Gastrocnemius medialis (tissue), 4 donors: ENCODE measurements around the gene C16orf54. TPM values are rescaled to one million over a fixed set of nuclear protein-coding genes. Genes with fewer than 3 reads are reported as not detected.
"Not testable (repeated sequence)": the region's sequence is repeated elsewhere in the genome, so short reads cannot be mapped to it uniquely, and the experiment has no call there.

Experiments used
- ATAC-seq, 2 donors: fragments of 150-250 bp; one replicate each; pipeline ENCODE4 v1.9.1; 2016
- DNase-seq, 2 donors: peaks; one replicate each; pipeline ENCODE4 v3.0.0-alpha.2; 2019
- H3K27ac ChIP-seq, 4 donors: fragments of 200-600 bp; sonication (generic); 1 replicate in 1 of 4; 2 replicates in 3 of 4; pipeline ENCODE4 v1.5.1; 2016 to 2018; ENCODE audit warnings: mild to moderate bottlenecking in 2 of 4, moderate library complexity in 1 of 4
- H3K27me3 ChIP-seq, 3 donors: fragments of 200-600 bp; sonication (generic) in 2 of 3; 1 replicate in 1 of 3; 2 replicates in 2 of 3; pipeline versions ENCODE4 v1.5.1 to v1.6.0; 2016 to 2019; ENCODE audit warnings: mild to moderate bottlenecking in 1 of 3, moderate library complexity in 1 of 3
- H3K36me3 ChIP-seq, 2 donors: fragments of 200-600 bp; sonication (generic) in 1 of 2; one replicate each; pipeline ENCODE4 v1.5.1; 2017 to 2018
- H3K4me1 ChIP-seq, 2 donors: fragments of 200-600 bp; sonication (generic) in 1 of 2; one replicate each; pipeline ENCODE4 v1.5.1; 2016 to 2017; ENCODE audit warnings: mild to moderate bottlenecking in 2 of 2
- H3K4me3 ChIP-seq, 4 donors: fragments of 200-600 bp; sonication (generic) in 3 of 4; 1 replicate in 1 of 4; 2 replicates in 3 of 4; pipeline ENCODE4 v1.5.1; 2016 to 2019; ENCODE audit warnings: mild to moderate bottlenecking in 2 of 4
- H3K9me3 ChIP-seq, 3 donors: fragments of 200-600 bp; sonication (generic) in 2 of 3; 1 replicate in 1 of 3; 2 replicates in 2 of 3; pipeline ENCODE4 v1.5.1; 2016 to 2019
- POLR2A ChIP-seq, 2 donors: fragments of 450-650 bp; IDR thresholded peaks; one replicate each; pipeline ENCODE4 v1.6.1; 2017; ENCODE audit warnings: antibody characterized with exemption in 2 of 2, mild to moderate bottlenecking in 2 of 2, moderate library complexity in 2 of 2
- in situ Hi-C, 4 donors: fragments of 200-750 bp; cut with MboI; loops; one replicate each; pipeline versions ENCODE4 v1.15.0 to v1.8.0; 2017; ENCODE audit warnings: low sequenced_read_pairs in 4 of 4
- intact Hi-C: fragments of 100-400 bp; cut with DNase I; formaldehyde crosslinking; loops from one replicate; pipeline ENCODE4 v1.15.1; 2023; ENCODE audit warnings: low total_unique reads
- total RNA-seq, 4 donors: library from RNA; depleted of rRNA; stranded (reverse); fragments of >200 nt; gene quantifications; one replicate each; pipeline versions ENCODE4 v1.1.0 to v1.2.3, GENCODE V29; 2016
- TF ChIP-seq, protein P1 (sequence below), 5 experiments: fragments of 450-650 bp in 3 of 5; fragments of 200-600 bp in 2 of 5; sonication (generic) in 2 of 5; IDR thresholded peaks in 4 of 5; conservative IDR thresholded peaks in 1 of 5; 1 replicate in 4 of 5; 2 replicates in 1 of 5; pipeline ENCODE4 v1.5.1; 2016 to 2019; ENCODE audit warnings: antibody characterized with exemption in 5 of 5, mild to moderate bottlenecking in 3 of 5, moderate library complexity in 3 of 5

Gene C16orf54
- total RNA-seq, 4 donors from 2014 or later = 0.26 to 0.31 TPM; not detected in 2

DNA sequence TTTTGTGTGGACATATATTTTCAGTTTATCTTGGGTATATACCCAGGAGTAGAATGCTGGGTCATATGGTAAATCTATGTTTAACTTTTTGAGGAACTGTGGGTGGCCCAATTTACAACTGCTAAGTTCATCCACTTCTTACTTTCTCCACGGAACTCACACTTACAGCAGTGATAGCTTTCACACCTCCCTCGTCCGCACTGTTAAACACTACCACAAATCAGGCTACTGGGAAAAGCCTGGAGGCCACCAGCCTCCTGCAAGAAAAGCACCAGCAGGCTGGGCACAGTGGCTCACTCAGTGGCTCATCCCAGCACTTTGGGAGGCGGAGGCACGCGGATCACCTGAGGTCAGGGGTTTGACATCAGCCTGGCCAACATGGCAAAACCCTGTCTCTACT is 17.5 kb upstream of the C16orf54 start:
- in situ Hi-C loops = no loop called here
- no peak overlapping the region for H3K27ac ChIP-seq
- H3K27me3 ChIP-seq = no peaks in the 10 kb centered on the region
- intact Hi-C loops = no loop called here
- no peaks in the 10 kb centered on the region for H3K36me3 ChIP-seq
- H3K9me3 ChIP-seq = no peaks in the 10 kb centered on the region
- TF ChIP-seq POLR2A (IDR thresholded peaks at IDR 0.05) = no peak
- TF ChIP-seq, protein P1, sequence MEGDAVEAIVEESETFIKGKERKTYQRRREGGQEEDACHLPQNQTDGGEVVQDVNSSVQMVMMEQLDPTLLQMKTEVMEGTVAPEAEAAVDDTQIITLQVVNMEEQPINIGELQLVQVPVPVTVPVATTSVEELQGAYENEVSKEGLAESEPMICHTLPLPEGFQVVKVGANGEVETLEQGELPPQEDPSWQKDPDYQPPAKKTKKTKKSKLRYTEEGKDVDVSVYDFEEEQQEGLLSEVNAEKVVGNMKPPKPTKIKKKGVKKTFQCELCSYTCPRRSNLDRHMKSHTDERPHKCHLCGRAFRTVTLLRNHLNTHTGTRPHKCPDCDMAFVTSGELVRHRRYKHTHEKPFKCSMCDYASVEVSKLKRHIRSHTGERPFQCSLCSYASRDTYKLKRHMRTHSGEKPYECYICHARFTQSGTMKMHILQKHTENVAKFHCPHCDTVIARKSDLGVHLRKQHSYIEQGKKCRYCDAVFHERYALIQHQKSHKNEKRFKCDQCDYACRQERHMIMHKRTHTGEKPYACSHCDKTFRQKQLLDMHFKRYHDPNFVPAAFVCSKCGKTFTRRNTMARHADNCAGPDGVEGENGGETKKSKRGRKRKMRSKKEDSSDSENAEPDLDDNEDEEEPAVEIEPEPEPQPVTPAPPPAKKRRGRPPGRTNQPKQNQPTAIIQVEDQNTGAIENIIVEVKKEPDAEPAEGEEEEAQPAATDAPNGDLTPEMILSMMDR (IDR thresholded peaks at IDR 0.05 in 4 of 5, conservative IDR thresholded peaks at IDR 0.05 in 1 of 5) = no peak
- H3K4me3 ChIP-seq = no peak overlapping the region
- H3K4me1 ChIP-seq = peaks cover 0 to 3% of the 10 kb centered on the region in 2 donors
- no peak for ATAC-seq
- no peak for DNase-seq

DNA sequence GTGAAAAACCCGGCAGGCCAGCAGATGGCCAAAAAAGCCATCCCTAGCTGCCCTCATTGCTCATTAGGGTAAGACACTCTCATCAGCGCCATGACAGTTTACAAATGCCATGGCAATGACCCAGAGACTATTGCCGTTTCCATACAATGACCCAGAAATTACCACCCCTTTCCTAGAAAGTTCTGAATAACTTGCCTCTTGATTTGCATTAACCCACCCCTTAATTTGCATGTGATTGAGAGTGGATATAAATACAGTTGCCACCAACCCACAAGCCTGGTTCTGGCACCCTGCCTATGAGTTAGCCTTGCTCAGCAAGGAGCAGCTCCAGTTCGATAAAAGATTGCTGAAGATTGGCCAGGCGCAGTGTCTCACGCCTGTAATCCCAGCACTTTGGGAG is 16.1 kb upstream of the C16orf54 start:
- Histone ChIP-seq H3K27me3 (no peaks in the 10 kb centered on the region), H3K27ac (no peak overlapping the region), H3K4me1 (peaks cover 0 to 3% of the 10 kb centered on the region in 2 donors), H3K9me3 (no peaks in the 10 kb centered on the region), H3K4me3 (no peak overlapping the region), H3K36me3 (no peaks in the 10 kb centered on the region)
- ATAC-seq = no peak
- in situ Hi-C loops (no loop called here), intact Hi-C loops (no loop called here)
- TF ChIP-seq, protein P1 (IDR thresholded peaks at IDR 0.05 in 4 of 5, conservative IDR thresholded peaks at IDR 0.05 in 1 of 5) = no peak
- TF ChIP-seq POLR2A (IDR thresholded peaks at IDR 0.05) = no peak
- no peak for DNase-seq

DNA sequence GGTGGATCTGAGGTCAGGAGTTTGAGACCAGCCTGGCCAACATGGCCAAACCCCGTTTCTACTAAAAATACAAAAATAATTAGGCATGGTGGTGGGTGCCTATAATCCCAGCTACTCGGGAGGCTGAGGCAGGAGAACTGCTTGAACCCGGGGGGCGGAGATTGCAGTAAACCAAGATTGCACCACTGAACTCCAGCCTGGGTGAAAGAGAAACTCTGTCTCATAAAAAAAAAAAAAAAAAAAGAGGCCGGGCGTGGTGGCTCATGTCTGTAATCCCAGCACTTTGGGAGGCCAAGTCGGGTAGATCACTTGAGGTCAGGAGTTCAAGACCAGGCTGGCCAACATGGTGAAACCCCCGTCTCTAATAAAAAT is 15.5 kb upstream of the C16orf54 start:
- H3K27ac ChIP-seq, H3K4me3 ChIP-seq, intact Hi-C loops, H3K9me3 ChIP-seq, H3K36me3 ChIP-seq, in situ Hi-C loops, H3K27me3 ChIP-seq, DNase-seq, ATAC-seq, H3K4me1 ChIP-seq: not testable (repeated sequence)

DNA sequence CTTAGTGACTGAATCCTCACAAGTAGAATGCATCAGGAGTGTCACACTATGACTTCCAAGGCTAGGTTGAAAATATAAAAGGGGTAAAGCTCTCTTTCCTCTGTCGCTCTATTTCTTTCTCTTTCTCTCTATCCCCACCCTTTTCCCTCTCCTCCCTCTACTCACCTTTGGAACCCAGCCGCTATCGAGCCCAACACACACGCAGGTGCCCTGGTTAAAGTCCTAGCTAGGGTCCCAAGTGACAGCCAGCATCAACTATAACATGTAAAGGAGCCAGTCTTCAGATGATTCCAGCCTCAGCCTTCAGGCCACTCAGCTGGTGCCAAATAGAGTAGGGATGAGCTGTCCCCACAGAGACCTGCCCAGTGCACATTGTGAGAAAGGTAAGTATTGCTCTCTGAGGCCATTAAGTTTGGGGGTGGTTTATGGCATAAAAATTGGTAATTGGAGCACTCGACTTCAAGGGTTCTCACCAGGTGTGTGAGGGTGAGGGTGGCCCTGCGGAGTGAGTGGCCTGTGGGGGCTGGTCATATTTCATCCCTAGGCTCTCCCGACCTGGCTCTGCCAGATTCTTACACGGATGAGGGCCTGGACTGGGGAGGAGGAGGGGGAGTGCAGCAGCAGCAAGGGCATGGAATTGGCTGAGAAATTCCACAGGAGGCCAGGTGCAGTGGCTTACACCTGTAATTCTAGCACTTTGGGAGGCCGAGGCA is 14.9 kb upstream of the C16orf54 start:
- no peaks in the 10 kb centered on the region for H3K36me3 ChIP-seq
- H3K27ac ChIP-seq = no peak overlapping the region
- no peak overlapping the region for H3K4me3 ChIP-seq
- no peaks in the 10 kb centered on the region for H3K9me3 ChIP-seq
- peaks cover 0 to 3% of the 10 kb centered on the region in 2 donors for H3K4me1 ChIP-seq
- TF ChIP-seq POLR2A (IDR thresholded peaks at IDR 0.05) = no peak
- TF ChIP-seq, protein P1 (IDR thresholded peaks at IDR 0.05 in 4 of 5, conservative IDR thresholded peaks at IDR 0.05 in 1 of 5) = no peak
- ATAC-seq (no peak), DNase-seq (no peak)
- intact Hi-C loops = no loop called here
- no peaks in the 10 kb centered on the region for H3K27me3 ChIP-seq
- in situ Hi-C loops = no loop called here

DNA sequence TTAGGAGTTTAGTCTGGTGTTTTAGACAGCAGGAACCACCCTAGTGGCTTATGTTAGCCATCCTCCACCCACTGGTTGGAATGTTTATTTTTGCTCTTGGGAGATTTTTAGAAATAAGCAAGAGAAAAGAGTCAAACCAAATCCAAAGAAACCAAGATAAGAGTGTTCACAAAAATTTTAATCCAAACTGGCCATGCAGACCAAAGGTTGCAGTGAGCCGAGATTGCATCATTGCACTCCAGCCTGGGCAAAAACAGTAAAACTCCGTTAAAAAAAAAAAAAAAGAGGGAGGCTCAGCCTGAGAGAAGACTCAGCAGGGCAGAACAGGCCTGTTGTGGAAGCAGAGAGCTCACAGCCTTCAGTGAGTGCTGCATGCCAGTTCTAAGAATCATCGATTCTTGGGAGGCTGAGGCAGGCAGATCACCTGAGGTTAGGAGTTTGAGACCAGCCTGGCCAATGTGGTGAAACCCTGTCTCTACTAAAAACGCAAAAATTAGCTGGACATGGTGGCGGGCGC is 12.2 kb upstream of the C16orf54 start:
- no peaks in the 10 kb centered on the region for H3K4me1 ChIP-seq
- no peaks in the 10 kb centered on the region for H3K36me3 ChIP-seq
- intact Hi-C loops = no loop called here
- in situ Hi-C loops = no loop called here
- no peaks in the 10 kb centered on the region for H3K27me3 ChIP-seq
- DNase-seq (no peak), ATAC-seq (no peak)
- no peak overlapping the region for H3K4me3 ChIP-seq
- H3K9me3 ChIP-seq = no peaks in the 10 kb centered on the region
- H3K27ac ChIP-seq = no peak overlapping the region
- TF ChIP-seq POLR2A (IDR thresholded peaks at IDR 0.05) = no peak
- TF ChIP-seq, protein P1 (IDR thresholded peaks at IDR 0.05 in 4 of 5, conservative IDR thresholded peaks at IDR 0.05 in 1 of 5) = no peak

DNA sequence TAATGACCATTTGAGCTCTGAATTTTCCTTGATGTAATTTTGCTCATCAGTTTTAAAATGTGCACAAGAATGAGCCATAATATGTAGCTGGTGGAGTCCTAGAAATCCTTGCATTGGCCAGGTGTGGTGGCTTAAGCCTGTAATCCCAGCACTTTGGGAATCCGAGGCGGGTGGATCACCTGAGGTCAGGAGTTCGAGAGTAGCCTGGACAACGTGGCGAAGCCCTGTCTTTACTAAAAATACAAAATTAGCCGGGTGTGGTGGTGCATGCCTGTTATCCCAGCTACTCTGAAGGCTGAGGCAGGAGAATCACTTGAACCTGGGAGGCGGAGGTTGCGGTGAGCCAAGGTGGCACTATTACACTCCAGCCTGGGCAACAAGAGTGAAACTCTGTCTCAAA is 11.3 kb upstream of the C16orf54 start:
- intact Hi-C loops, in situ Hi-C loops, H3K9me3 ChIP-seq, ATAC-seq, H3K4me1 ChIP-seq, H3K36me3 ChIP-seq, DNase-seq, H3K27ac ChIP-seq, H3K4me3 ChIP-seq, H3K27me3 ChIP-seq: not testable (repeated sequence)
